ENCODE measurements around the gene PFKFB3. TPM values are rescaled to one million over a fixed set of nuclear protein-coding genes. Genes with fewer than 3 reads are reported as not detected.

PFKFB3 gene
- total and polyA plus RNA-seq, 4 donors, result 11.4 to 234 (median 66.3) TPM

DNA sequence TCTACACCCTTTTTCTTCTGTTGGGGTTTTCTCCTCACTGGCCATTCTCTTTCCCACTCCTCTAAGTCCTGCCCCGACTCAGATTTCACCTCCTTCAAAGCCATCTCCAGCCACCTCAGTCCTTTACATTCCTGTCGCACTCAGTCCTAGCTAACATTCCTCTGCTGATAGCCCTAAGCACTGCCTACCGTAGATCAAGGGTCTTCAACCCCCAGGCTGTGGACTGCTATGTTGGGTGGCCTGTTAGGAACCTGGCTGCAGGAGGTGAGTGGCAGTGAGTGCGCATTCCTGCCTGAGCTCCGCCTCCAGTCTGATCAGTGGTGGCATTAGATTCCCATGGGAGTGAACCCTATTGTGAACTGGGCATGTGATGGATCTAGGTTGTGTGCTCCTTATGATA, 11.2 kb downstream of the PFKFB3 start:
- H3K36me3 ChIP-seq (ENCODE audit: control insufficient read depth in 4 of 4, insufficient read depth in 4 of 4, low read length in 4 of 4), result peaks cover 7 to 43% (median 18%) of the 10 kb centered on the region in 4 donors
- 83 to 95% methylated on average over 5 of the region's 5 CpGs for WGBS, 2 donors
- ATAC-seq (ENCODE audit: insufficient read depth, low FRiP score) (no peak), DNase-seq (no peak)
- no peak overlapping the region for H3K4me3 ChIP-seq
- H3K4me1 ChIP-seq (ENCODE audit: control insufficient read depth in 5 of 5, insufficient read depth in 5 of 5, low read length in 5 of 5), result peaks cover 0 to 16% (median 5%) of the 10 kb centered on the region in 5 donors
- no peaks in the 10 kb centered on the region for H3K9me3 ChIP-seq (ENCODE audit: control insufficient read depth in 4 of 4, insufficient read depth in 3 of 4, low read length in 3 of 4)
- TF ChIP-seq, protein P1, sequence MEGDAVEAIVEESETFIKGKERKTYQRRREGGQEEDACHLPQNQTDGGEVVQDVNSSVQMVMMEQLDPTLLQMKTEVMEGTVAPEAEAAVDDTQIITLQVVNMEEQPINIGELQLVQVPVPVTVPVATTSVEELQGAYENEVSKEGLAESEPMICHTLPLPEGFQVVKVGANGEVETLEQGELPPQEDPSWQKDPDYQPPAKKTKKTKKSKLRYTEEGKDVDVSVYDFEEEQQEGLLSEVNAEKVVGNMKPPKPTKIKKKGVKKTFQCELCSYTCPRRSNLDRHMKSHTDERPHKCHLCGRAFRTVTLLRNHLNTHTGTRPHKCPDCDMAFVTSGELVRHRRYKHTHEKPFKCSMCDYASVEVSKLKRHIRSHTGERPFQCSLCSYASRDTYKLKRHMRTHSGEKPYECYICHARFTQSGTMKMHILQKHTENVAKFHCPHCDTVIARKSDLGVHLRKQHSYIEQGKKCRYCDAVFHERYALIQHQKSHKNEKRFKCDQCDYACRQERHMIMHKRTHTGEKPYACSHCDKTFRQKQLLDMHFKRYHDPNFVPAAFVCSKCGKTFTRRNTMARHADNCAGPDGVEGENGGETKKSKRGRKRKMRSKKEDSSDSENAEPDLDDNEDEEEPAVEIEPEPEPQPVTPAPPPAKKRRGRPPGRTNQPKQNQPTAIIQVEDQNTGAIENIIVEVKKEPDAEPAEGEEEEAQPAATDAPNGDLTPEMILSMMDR (IDR thresholded peaks at IDR 0.05; ENCODE audit: control extremely low read depth, extremely low read depth), result no peak
- no peaks in the 10 kb centered on the region for H3K27me3 ChIP-seq (ENCODE audit: control insufficient read depth in 3 of 3, insufficient read depth in 3 of 3, low read length in 2 of 3)
- no peak overlapping the region for H3K27ac ChIP-seq (ENCODE audit: low read depth in 1 of 2, low read length in 1 of 2)
- H3K9ac ChIP-seq (ENCODE audit: insufficient read depth in 1 of 2, low read length in 2 of 2), result no peak overlapping the region

DNA sequence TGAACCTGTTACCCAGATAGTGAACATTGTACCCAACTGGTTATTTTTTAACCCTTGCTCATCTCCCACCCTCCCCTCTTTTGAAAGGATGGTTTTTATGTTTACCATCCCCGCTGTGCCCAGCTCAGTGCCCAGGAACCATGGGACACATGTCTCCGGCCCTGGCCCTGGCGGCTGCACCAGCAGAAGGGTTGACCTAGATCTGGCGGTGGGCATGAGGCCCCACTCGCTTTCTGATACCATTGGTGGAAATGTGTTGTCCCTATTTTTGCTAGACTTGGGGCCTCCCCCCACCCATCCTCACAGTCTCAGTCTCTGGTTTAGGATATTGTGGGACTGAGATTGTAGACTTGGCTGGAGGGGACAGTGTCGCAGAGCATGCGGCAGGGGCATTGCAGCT, 11.9 kb downstream of the PFKFB3 start:
- Histone ChIP-seq H3K27me3 (ENCODE audit: control insufficient read depth in 3 of 3, insufficient read depth in 3 of 3, low read length in 2 of 3) (no peaks in the 10 kb centered on the region), H3K4me1 (ENCODE audit: control insufficient read depth in 5 of 5, insufficient read depth in 5 of 5, low read length in 5 of 5) (peaks cover 0 to 16% (median 5%) of the 10 kb centered on the region in 5 donors), H3K36me3 (ENCODE audit: control insufficient read depth in 4 of 4, insufficient read depth in 4 of 4, low read length in 4 of 4) (peaks cover 10 to 50% (median 23%) of the 10 kb centered on the region in 4 donors), H3K9me3 (ENCODE audit: control insufficient read depth in 4 of 4, insufficient read depth in 3 of 4, low read length in 3 of 4) (no peaks in the 10 kb centered on the region), H3K9ac (ENCODE audit: insufficient read depth in 1 of 2, low read length in 2 of 2) (no peak overlapping the region), H3K27ac (ENCODE audit: low read depth in 1 of 2, low read length in 1 of 2) (no peak overlapping the region), H3K4me3 (no peak overlapping the region)
- TF ChIP-seq, protein P1 (IDR thresholded peaks at IDR 0.05; ENCODE audit: control extremely low read depth, extremely low read depth), result no peak
- 99% methylated on average over 7 of the region's 7 CpGs for WGBS, 2 donors
- ATAC-seq (ENCODE audit: insufficient read depth, low FRiP score) (no peak), DNase-seq (no peak)

DNA sequence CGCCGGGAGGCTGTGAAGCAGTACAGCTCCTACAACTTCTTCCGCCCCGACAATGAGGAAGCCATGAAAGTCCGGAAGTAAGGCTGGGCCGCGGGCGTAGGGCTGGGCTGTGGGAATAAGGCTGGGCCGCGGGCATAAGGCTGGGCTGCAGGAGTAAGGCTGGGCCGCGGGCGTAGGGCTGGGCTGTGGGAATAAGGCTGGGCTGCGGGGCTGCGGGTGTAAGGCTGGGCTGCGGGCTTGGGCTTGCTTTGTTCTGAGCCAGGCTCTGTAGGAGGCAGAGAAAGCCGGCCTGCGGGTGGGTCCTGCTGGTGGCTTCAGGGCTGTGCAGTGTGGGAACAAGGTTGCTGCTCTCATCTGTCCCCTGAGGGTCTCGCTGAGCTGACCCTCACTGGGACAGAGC, 12.5 kb downstream of the PFKFB3 start:
- Histone ChIP-seq H3K27ac (ENCODE audit: low read depth in 1 of 2, low read length in 1 of 2) (no peak overlapping the region), H3K9ac (ENCODE audit: insufficient read depth in 1 of 2, low read length in 2 of 2) (no peak overlapping the region), H3K9me3 (ENCODE audit: control insufficient read depth in 4 of 4, insufficient read depth in 3 of 4, low read length in 3 of 4) (no peaks in the 10 kb centered on the region), H3K4me1 (ENCODE audit: control insufficient read depth in 5 of 5, insufficient read depth in 5 of 5, low read length in 5 of 5) (peaks cover 0 to 16% (median 5%) of the 10 kb centered on the region in 5 donors), H3K36me3 (ENCODE audit: control insufficient read depth in 4 of 4, insufficient read depth in 4 of 4, low read length in 4 of 4) (peaks cover 10 to 51% (median 23%) of the 10 kb centered on the region in 4 donors), H3K27me3 (ENCODE audit: control insufficient read depth in 3 of 3, insufficient read depth in 3 of 3, low read length in 2 of 3) (no peaks in the 10 kb centered on the region), H3K4me3 (no peak overlapping the region)
- TF ChIP-seq, protein P1 (IDR thresholded peaks at IDR 0.05; ENCODE audit: control extremely low read depth, extremely low read depth), result no peak
- ATAC-seq (ENCODE audit: insufficient read depth, low FRiP score) (no peak), DNase-seq (no peak)
- 95% methylated on average over 18 to 19 of the region's 19 CpGs for WGBS, 2 donors
